IMR-90 (cell line): ENCODE measurements around the gene SYCP2. TPM values are rescaled to one million over a fixed set of nuclear protein-coding genes. Genes with fewer than 3 reads are reported as not detected.

ENCODE experiments used
- ATAC-seq: fragments of 200-7000 bp; cut with Tn5 transposase; 2 replicates; pipeline ENCODE4 v1.9.1; 2020; ENCODE audit warnings: low read depth, mild to moderate bottlenecking, moderate library complexity
- BruUV-seq: library from RNA; stranded (reverse); fragments of 400-500 nt; replicated peaks from 2 replicates; lab custom pipeline; 2021; lab: Mats Ljungman, UMichigan
- CTCF ChIA-PET: fragments of 300-600 bp; formaldehyde crosslinking; extraction: SDS; loops from one replicate; lab custom pipeline; 2021; ENCODE audit warnings: antibody characterized with exemption; lab: Yijun Ruan, JAX
- POLR2A ChIA-PET: fragments of 300-600 bp; sonication (Branson Sonifier 250); formaldehyde crosslinking; loops from one replicate; lab custom pipeline; 2022; ENCODE audit warnings: antibody characterized with exemption; ENCODE audit not compliant: unreplicated experiment; lab: Charles Lee
- DNase-seq: peaks from one replicate; pipeline ENCODE4 v3.0.0; 2013
- H2AFZ ChIP-seq: replicated peaks from 2 replicates; pipeline ENCODE3; 2013; ENCODE audit warnings: low read length, mild to moderate bottlenecking; ENCODE audit not compliant: poor library complexity
- H2AK5ac ChIP-seq: 2 replicates; pipeline ENCODE4 v1.6.1; 2013; ENCODE audit warnings: low read depth, low read length, inconsistent platforms
- H2AK9ac ChIP-seq: replicated peaks from 2 replicates; pipeline ENCODE3; 2013; ENCODE audit warnings: mild to moderate bottlenecking, low read depth, low read length, moderate library complexity; ENCODE audit not compliant: poor library complexity
- H2BK120ac ChIP-seq: 2 replicates; pipeline ENCODE4 v1.6.1; 2013; ENCODE audit warnings: low read depth, low read length, inconsistent platforms
- H2BK15ac ChIP-seq: 3 replicates; pipeline ENCODE4 v1.6.1; 2013; ENCODE audit warnings: low read depth, low read length, inconsistent platforms
- H2BK20ac ChIP-seq: 2 replicates; pipeline ENCODE4 v1.6.1; 2013; ENCODE audit warnings: low read depth, mild to moderate bottlenecking, inconsistent platforms, low read length, moderate library complexity
- H2BK5ac ChIP-seq: 2 replicates; pipeline ENCODE4 v1.6.1; 2013; ENCODE audit warnings: mild to moderate bottlenecking, low read depth, low read length, inconsistent platforms; ENCODE audit not compliant: poor library complexity, severe bottlenecking
- H3K14ac ChIP-seq: replicated peaks from 2 replicates; pipeline ENCODE4 v1.6.1; 2013; ENCODE audit warnings: low read depth, low read length, inconsistent platforms
- H3K18ac ChIP-seq: 2 replicates; pipeline ENCODE4 v1.6.1; 2013; ENCODE audit warnings: low read depth, low read length, control low read depth
- H3K23ac ChIP-seq: 2 replicates; pipeline ENCODE4 v1.6.1; 2013; ENCODE audit warnings: low read depth, low read length, inconsistent platforms
- H3K27ac ChIP-seq: 2 replicates; pipeline ENCODE4 v1.5.1; 2013; ENCODE audit warnings: mild to moderate bottlenecking, control low read depth, low read length; ENCODE audit not compliant: insufficient read depth
- H3K27me3 ChIP-seq: 2 replicates; pipeline ENCODE4 v1.6.1; 2013; ENCODE audit warnings: low read length; ENCODE audit not compliant: control insufficient read depth, insufficient read depth
- H3K36me3 ChIP-seq: 2 replicates; pipeline ENCODE4 v1.6.1; 2013; ENCODE audit warnings: low read length, mixed read lengths; ENCODE audit not compliant: control insufficient read depth, insufficient read depth
- H3K4ac ChIP-seq: 2 replicates; pipeline ENCODE4 v1.6.1; 2013; ENCODE audit warnings: low read depth, low read length, inconsistent platforms
- H3K4me1 ChIP-seq: 2 replicates; pipeline ENCODE4 v1.6.1; 2013; ENCODE audit warnings: low read length, mixed read lengths; ENCODE audit not compliant: control insufficient read depth, insufficient read depth
- H3K4me2 ChIP-seq: 2 replicates; pipeline ENCODE4 v1.6.1; 2013; ENCODE audit warnings: low read depth, mild to moderate bottlenecking, control low read depth, low read length, moderate library complexity
- H3K4me3 ChIP-seq: 2 replicates; pipeline ENCODE4 v1.5.1; 2013; ENCODE audit warnings: low read depth, mild to moderate bottlenecking, control low read depth, low read length, moderate library complexity; ENCODE audit not compliant: insufficient read depth
- H3K56ac ChIP-seq: 2 replicates; pipeline ENCODE4 v1.6.1; 2013; ENCODE audit warnings: low read length, inconsistent platforms; ENCODE audit not compliant: insufficient read depth; ENCODE audit errors: extremely low read depth
- H3K79me1 ChIP-seq, 2 experiments: 2 replicates each; pipeline ENCODE4 v1.6.1; 2013; ENCODE audit warnings: low read length in 2 of 2, inconsistent platforms in 1 of 2, low read depth in 1 of 2
- H3K9ac ChIP-seq: 2 replicates; pipeline ENCODE4 v1.6.1; 2013; ENCODE audit warnings: low read depth, low read length, control low read depth
- H3K9me1 ChIP-seq: 2 replicates; pipeline ENCODE4 v1.6.1; 2013; ENCODE audit warnings: low read length, inconsistent platforms; ENCODE audit not compliant: insufficient read depth
- H3K9me3 ChIP-seq: 2 replicates; pipeline ENCODE4 v1.6.1; 2013; ENCODE audit warnings: low read length; ENCODE audit not compliant: control insufficient read depth, insufficient read depth
- H4K20me1 ChIP-seq: 2 replicates; pipeline ENCODE4 v1.6.1; 2013; ENCODE audit warnings: low read length, inconsistent platforms; ENCODE audit not compliant: insufficient read depth
- H4K5ac ChIP-seq: 2 replicates; pipeline ENCODE4 v1.6.1; 2013; ENCODE audit warnings: mild to moderate bottlenecking, low read depth, low read length, control low read depth
- H4K8ac ChIP-seq, 2 experiments: 2 replicates each; pipeline ENCODE4 v1.6.1; 2013; ENCODE audit warnings: low read depth in 2 of 2, low read length in 2 of 2, control low read depth in 1 of 2, inconsistent platforms in 1 of 2
- H4K91ac ChIP-seq: 2 replicates; pipeline ENCODE4 v1.6.1; 2013; ENCODE audit warnings: low read depth, low read length, inconsistent platforms; ENCODE audit not compliant: insufficient read depth
- CHD1 ChIP-seq: IDR thresholded peaks from 2 replicates; pipeline ENCODE4 v1.6.1; 2012; ENCODE audit warnings: low read depth, low read length, improper control_type of control experiment
- MAZ ChIP-seq: IDR thresholded peaks from 2 replicates; pipeline ENCODE4 v1.6.1; 2012; ENCODE audit warnings: low read depth, mild to moderate bottlenecking, low read length, improper control_type of control experiment, moderate library complexity, borderline replicate concordance
- POLR2A ChIP-seq: IDR thresholded peaks from 2 replicates; pipeline ENCODE4 v1.6.1; 2012; ENCODE audit warnings: mild to moderate bottlenecking, low read depth, low read length
- RFX5 ChIP-seq: IDR thresholded peaks from 2 replicates; pipeline ENCODE4 v1.8.0; 2012; ENCODE audit warnings: low read depth, mild to moderate bottlenecking, low read length, moderate library complexity
- SMC3 ChIP-seq: fragments of 150-350 bp; IDR thresholded peaks from 2 replicates; pipeline ENCODE4 v1.6.1; 2016; ENCODE audit warnings: low read depth, mild to moderate bottlenecking, antibody characterized with exemption, low read length, moderate library complexity
- WGBS, 2 experiments: methylation state at CpG; one replicate each; pipeline versions ENCODE4 v1.1.5 to v1.1.7; 2013; ENCODE audit warnings: missing lambda C conversion rate in 2 of 2; ENCODE audit not compliant: insufficient read length in 1 of 2; ENCODE audit errors: extremely low coverage in 2 of 2; 5-methylcytosine and 5-hydroxymethylcytosine counted together
- dilution Hi-C: fragments of 300-500 bp; cut with HindIII; formaldehyde crosslinking; loops from one replicate; pipeline ENCODE4 v1.14.3; 2018; ENCODE audit warnings: low sequenced_read_pairs; ENCODE audit not compliant: unreplicated experiment
- in situ Hi-C: fragments of 300-500 bp; cut with MboI; formaldehyde crosslinking; loops from 3 replicates; pipeline ENCODE4 v1.14.3; 2019; ENCODE audit warnings: low sequenced_read_pairs, inconsistent platforms, mixed read lengths
- intact Hi-C: fragments of 100-400 bp; cut with micrococcal nuclease; formaldehyde crosslinking; loops from 2 replicates; pipeline ENCODE4 v1.10.0; 2022
- polyA plus RNA-seq, 3 experiments: library from polyadenylated mRNA; depleted of rRNA; stranded (reverse); fragments of >200 nt; gene quantifications; 2 replicates each; pipeline ENCODE4 v1.2.3, GENCODE V29; 2012; ENCODE audit warnings: low replicate concordance in 1 of 3
- total RNA-seq: library from RNA; depleted of rRNA; stranded (reverse); fragments of >200 nt; gene quantifications from 2 replicates; pipeline ENCODE4 v1.2.3, GENCODE V29; 2012

Gene SYCP2
- total and polyA plus RNA-seq, 2 of the 4 experiments (the other 2 are of a cell fraction) = 0.18 to 0.31 TPM

DNA sequence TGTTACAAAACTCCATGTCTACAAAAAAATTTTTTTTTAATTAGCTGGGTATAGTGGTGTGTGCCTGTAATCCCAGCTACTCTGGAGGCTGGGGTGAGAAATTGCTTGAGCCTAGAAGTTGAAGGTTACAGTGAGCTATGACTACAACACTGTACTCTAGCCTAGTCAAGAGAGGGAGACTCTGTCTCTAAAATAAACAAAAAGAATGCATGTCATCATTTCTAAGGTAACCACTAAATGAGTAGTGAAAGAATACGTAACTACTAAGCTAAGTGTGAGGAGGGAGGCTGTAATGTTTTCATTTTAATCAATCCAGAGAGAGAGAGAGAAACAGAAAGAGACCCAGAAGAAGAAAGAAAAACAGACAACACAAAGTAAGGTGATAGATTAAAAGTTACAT, 9.9 kb downstream of the SYCP2 start:
- Histone ChIP-seq H2BK20ac (no peak overlapping the region), H3K14ac (no peak overlapping the region), H2AK9ac (no peak overlapping the region), H3K4me2 (no peak overlapping the region), H3K4ac (no peak overlapping the region), H4K8ac (no peak overlapping the region), H3K56ac (no peak overlapping the region), H3K23ac (no peak overlapping the region), H2BK5ac (no peak overlapping the region), H2AFZ (no peak overlapping the region), H3K9me1 (no peaks in the 10 kb centered on the region), H3K79me1 (no peaks in the 10 kb centered on the region), H2BK120ac (no peak overlapping the region), H3K9ac (no peak overlapping the region), H3K27me3 (no peaks in the 10 kb centered on the region), H4K20me1 (no peaks in the 10 kb centered on the region), H3K36me3 (no peaks in the 10 kb centered on the region), H2AK5ac (no peak overlapping the region), H3K18ac (no peak overlapping the region), H4K5ac (no peak overlapping the region), H3K4me1 (no peaks in the 10 kb centered on the region), H3K27ac (no peak overlapping the region), H2BK15ac (no peak overlapping the region), H3K4me3 (no peak overlapping the region), H3K9me3 (no peaks in the 10 kb centered on the region), H4K91ac (no peak overlapping the region)
- intact Hi-C loops = no loop called here
- no CpG with 5 or more reads among the region's 1 CpG for WGBS, 2 experiments
- in situ Hi-C loops = no loop called here
- DNase-seq (no peak), ATAC-seq (no peak)
- no TSS peak for BruUV-seq
- dilution Hi-C loops = no loop called here
- CTCF ChIA-PET = no interaction called here
- TF ChIP-seq CHD1 = no peak
- TF ChIP-seq SMC3 = no peak
- TF ChIP-seq RFX5 = no peak
- no peak for TF ChIP-seq MAZ
- no peak for TF ChIP-seq POLR2A
- POLR2A ChIA-PET = no interaction called here
